ENCODE data around the gene LAMB4.

DNA sequence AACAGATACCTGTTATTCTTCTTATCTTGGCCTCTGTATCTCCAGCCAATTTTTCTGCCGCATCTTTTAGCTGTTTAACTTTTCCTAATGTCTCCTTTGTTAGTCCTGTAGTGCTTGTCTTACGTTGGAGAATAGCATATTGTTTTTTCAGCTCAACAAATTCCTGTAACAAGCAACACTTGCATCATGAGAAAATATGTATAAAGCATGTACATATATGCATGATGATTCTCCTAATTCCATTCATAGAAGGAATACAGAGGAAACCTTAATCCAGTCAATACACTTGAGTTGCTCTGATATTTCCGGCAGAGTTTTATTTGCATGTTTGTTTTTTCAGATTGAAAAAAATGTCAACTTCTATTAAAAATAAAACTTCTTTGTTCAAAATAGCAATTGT lies 101.1 kb downstream of the LAMB4 start:
- TF ChIP-seq, protein P1, sequence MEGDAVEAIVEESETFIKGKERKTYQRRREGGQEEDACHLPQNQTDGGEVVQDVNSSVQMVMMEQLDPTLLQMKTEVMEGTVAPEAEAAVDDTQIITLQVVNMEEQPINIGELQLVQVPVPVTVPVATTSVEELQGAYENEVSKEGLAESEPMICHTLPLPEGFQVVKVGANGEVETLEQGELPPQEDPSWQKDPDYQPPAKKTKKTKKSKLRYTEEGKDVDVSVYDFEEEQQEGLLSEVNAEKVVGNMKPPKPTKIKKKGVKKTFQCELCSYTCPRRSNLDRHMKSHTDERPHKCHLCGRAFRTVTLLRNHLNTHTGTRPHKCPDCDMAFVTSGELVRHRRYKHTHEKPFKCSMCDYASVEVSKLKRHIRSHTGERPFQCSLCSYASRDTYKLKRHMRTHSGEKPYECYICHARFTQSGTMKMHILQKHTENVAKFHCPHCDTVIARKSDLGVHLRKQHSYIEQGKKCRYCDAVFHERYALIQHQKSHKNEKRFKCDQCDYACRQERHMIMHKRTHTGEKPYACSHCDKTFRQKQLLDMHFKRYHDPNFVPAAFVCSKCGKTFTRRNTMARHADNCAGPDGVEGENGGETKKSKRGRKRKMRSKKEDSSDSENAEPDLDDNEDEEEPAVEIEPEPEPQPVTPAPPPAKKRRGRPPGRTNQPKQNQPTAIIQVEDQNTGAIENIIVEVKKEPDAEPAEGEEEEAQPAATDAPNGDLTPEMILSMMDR (IDR thresholded peaks at IDR 0.05; ENCODE audit: low read length) = no peak
- no peak for TF ChIP-seq EZH2 (IDR thresholded peaks at IDR 0.05; ENCODE audit: borderline replicate concordance, low read length)

Measured in OCI-LY1 (cell line).